Body of pancreas (tissue), 4 donors: ENCODE results near the gene TGFBI. TPM values are rescaled to one million over a fixed set of nuclear protein-coding genes. Genes with fewer than 3 reads are reported as not detected.

Source experiments
- ATAC-seq: fragments of 150-250 bp; one replicate; pipeline ENCODE4 v1.9.1; 2016
- DNase-seq, 4 donors: peaks; one replicate each; pipeline ENCODE4 v3.0.0-alpha.2; 2019
- H3K27ac ChIP-seq, 4 donors: fragments of 200-600 bp; sonication (generic); 1 replicate in 3 of 4; 2 replicates in 1 of 4; pipeline versions ENCODE4 v1.5.1 to v1.6.1; 2016 to 2019; ENCODE audit warnings: mild to moderate bottlenecking in 1 of 4, mixed read lengths in 1 of 4, moderate library complexity in 1 of 4
- H3K27me3 ChIP-seq, 2 donors: fragments of 200-600 bp; sonication (generic); one replicate each; pipeline ENCODE4 v1.6.0; 2016; ENCODE audit warnings: mild to moderate bottlenecking in 1 of 2
- H3K36me3 ChIP-seq, 2 donors: fragments of 200-600 bp; sonication (generic); replicated peaks in 1 of 2; 2 replicates each; pipeline ENCODE4 v1.5.1; 2016; ENCODE audit warnings: low read depth in 2 of 2; ENCODE audit not compliant: insufficient read depth in 1 of 2
- H3K4me1 ChIP-seq: fragments of 200-600 bp; sonication (generic); one replicate; pipeline ENCODE4 v1.6.0; 2016
- H3K4me3 ChIP-seq, 2 donors: fragments of 200-600 bp; sonication (generic); 1 replicate in 1 of 2; 2 replicates in 1 of 2; pipeline ENCODE4 v1.5.1; 2016 to 2019
- H3K9me3 ChIP-seq, 3 donors: fragments of 200-600 bp; sonication (generic); 1 replicate in 2 of 3; 2 replicates in 1 of 3; pipeline ENCODE4 v1.5.1; 2016
- CTCF ChIP-seq, 7 experiments: fragments of 450-650 bp in 4 of 7; fragments of 200-600 bp in 3 of 7; sonication (generic) in 3 of 7; IDR thresholded peaks; one replicate each; pipeline ENCODE4 v1.5.1; 2016 to 2019; ENCODE audit warnings: antibody characterized with exemption in 7 of 7
- POLR2A ChIP-seq, 3 donors: fragments of 450-650 bp; IDR thresholded peaks; one replicate each; pipeline ENCODE4 v1.6.1; 2016; ENCODE audit warnings: antibody characterized with exemption in 3 of 3, mild to moderate bottlenecking in 2 of 3
- WGBS, 2 donors: methylation state at CpG; one replicate each; pipeline ENCODE4 v1.1.5; 2017; 5-methylcytosine and 5-hydroxymethylcytosine counted together
- intact Hi-C: fragments of 100-400 bp; cut with DNase I; formaldehyde crosslinking; loops from one replicate; pipeline ENCODE4 v1.15.1; 2023
- total RNA-seq, 2 donors: library from RNA; depleted of rRNA; stranded (reverse); fragments of >200 nt; gene quantifications; one replicate each; pipeline ENCODE4 v1.1.0, GENCODE V29; 2016

TGFBI gene
- total RNA-seq, 2 donors from 2014 or later = 7.6 to 23.9 TPM

GRCh38 chr5:135989686-135990085 lies 39.1 kb upstream of the TGFBI start:
- Histone ChIP-seq H3K9me3 (no peaks in the 10 kb centered on the region), H3K4me3 (no peak overlapping the region), H3K27me3 (no peaks in the 10 kb centered on the region), H3K27ac (no peak overlapping the region), H3K4me1 (no peaks in the 10 kb centered on the region), H3K36me3 (no peaks in the 10 kb centered on the region)
- no peak for TF ChIP-seq POLR2A (IDR thresholded peaks at IDR 0.05)
- no peak for TF ChIP-seq CTCF (IDR thresholded peaks at IDR 0.05)
- intact Hi-C loops = no loop called here
- 61 to 63% methylated on average over 7 of the region's 7 CpGs for WGBS, 2 donors
- ATAC-seq = no peak
- no peak for DNase-seq

- Histone ChIP-seq H3K36me3 (no peaks in the 10 kb centered on the region), H3K4me3 (no peak overlapping the region), H3K27ac (no peak overlapping the region), H3K4me1 (no peaks in the 10 kb centered on the region), H3K9me3 (no peaks in the 10 kb centered on the region), H3K27me3 (no peaks in the 10 kb centered on the region)
- DNase-seq = no peak
- no peak for ATAC-seq
- no peak for TF ChIP-seq CTCF (IDR thresholded peaks at IDR 0.05)
- TF ChIP-seq POLR2A (IDR thresholded peaks at IDR 0.05) = no peak
- intact Hi-C loops = no loop called here
- WGBS, 2 donors = 74 to 80% methylated on average over 16 to 21 of the region's 21 CpGs
Observed at GRCh38 chr5:135990528-135991255, 38.1 kb upstream of the TGFBI start.

- Histone ChIP-seq H3K27ac (no peak overlapping the region), H3K36me3 (no peaks in the 10 kb centered on the region), H3K9me3 (no peaks in the 10 kb centered on the region), H3K4me3 (no peak overlapping the region), H3K27me3 (no peaks in the 10 kb centered on the region), H3K4me1 (no peaks in the 10 kb centered on the region)
- WGBS, 2 donors = 76 to 82% methylated on average over 6 of the region's 6 CpGs
- no peak for ATAC-seq
- no peak for TF ChIP-seq CTCF (IDR thresholded peaks at IDR 0.05)
- no peak for TF ChIP-seq POLR2A (IDR thresholded peaks at IDR 0.05)
- intact Hi-C loops = no loop called here
- no peak for DNase-seq
Observed at GRCh38 chr5:135991429-135991828, 37.4 kb upstream of the TGFBI start.

- no peaks in the 10 kb centered on the region for H3K27me3 ChIP-seq
- no peak overlapping the region for H3K4me3 ChIP-seq
- ATAC-seq (no peak), DNase-seq (no peak)
- H3K4me1 ChIP-seq = no peaks in the 10 kb centered on the region
- TF ChIP-seq POLR2A (IDR thresholded peaks at IDR 0.05) (no peak), CTCF (IDR thresholded peaks at IDR 0.05) (no peak)
- no peak overlapping the region for H3K27ac ChIP-seq
- intact Hi-C loops = no loop called here
- H3K9me3 ChIP-seq = no peaks in the 10 kb centered on the region
- H3K36me3 ChIP-seq = no peaks in the 10 kb centered on the region
- 70 to 73% methylated on average over 6 of the region's 6 CpGs for WGBS, 2 donors
Observed at GRCh38 chr5:135993335-135993879, 35.4 kb upstream of the TGFBI start.
